Neural cell (in vitro differentiated cells): ENCODE data around the gene RTN4RL1. TPM values are rescaled to one million over a fixed set of nuclear protein-coding genes. Genes with fewer than 3 reads are reported as not detected.

Source experiments
- H2AFZ ChIP-seq: fragments of 200-600, 300-800 bp; sonication (generic), shearing (Covaris generic); 2 replicates; pipeline ENCODE4 v1.6.0; 2014; ENCODE audit warnings: low read depth, mild to moderate bottlenecking, antibody characterized with exemption, low read length, moderate library complexity
- H3F3A ChIP-seq: fragments of 200-600 bp; shearing (Covaris generic); 2 replicates; pipeline ENCODE4 v1.6.1; 2016; ENCODE audit warnings: mild to moderate bottlenecking, moderate library complexity, mixed read lengths, antibody characterized with exemption, low read length; ENCODE audit not compliant: insufficient read depth, poor library complexity, severe bottlenecking
- H3K27ac ChIP-seq: fragments of 200-600, 300-800 bp; sonication (generic), shearing (Covaris generic); 2 replicates; pipeline ENCODE4 v1.5.1; 2014; ENCODE audit warnings: mild to moderate bottlenecking, low read length, moderate library complexity
- H3K27me3 ChIP-seq: fragments of 300-800, 200-600 bp; sonication (generic), shearing (Covaris generic); 2 replicates; pipeline ENCODE4 v1.6.0; 2014; ENCODE audit warnings: mild to moderate bottlenecking, low read depth, low read length, moderate library complexity; ENCODE audit not compliant: insufficient read depth
- H3K36me3 ChIP-seq: fragments of 300-800, 200-600 bp; sonication (generic), shearing (Covaris generic); 2 replicates; pipeline ENCODE4 v1.5.1; 2014; ENCODE audit warnings: mild to moderate bottlenecking, antibody characterized with exemption, low read length, moderate library complexity; ENCODE audit not compliant: insufficient read depth
- H3K4me2 ChIP-seq: fragments of 300-800, 200-600 bp; sonication (generic), shearing (Covaris generic); 2 replicates; pipeline ENCODE4 v1.6.0; 2014; ENCODE audit warnings: mild to moderate bottlenecking, low read length
- H3K4me3 ChIP-seq: fragments of 300-800, 200-600 bp; sonication (generic), shearing (Covaris generic); 2 replicates; pipeline ENCODE4 v1.5.1; 2014; ENCODE audit warnings: mild to moderate bottlenecking, low read length, moderate library complexity
- H3K79me2 ChIP-seq: fragments of 200-600 bp; shearing (Covaris generic); replicated peaks from 2 replicates; pipeline ENCODE4 v1.6.0; 2014; ENCODE audit warnings: mild to moderate bottlenecking, low read length, moderate library complexity; ENCODE audit not compliant: insufficient read depth
- H3K9ac ChIP-seq: fragments of 300-800, 200-600 bp; sonication (generic), shearing (Covaris generic); 2 replicates; pipeline ENCODE4 v1.6.1; 2016; ENCODE audit warnings: mild to moderate bottlenecking, low read length, mixed read lengths
- H3K9me2 ChIP-seq: fragments of 200-600 bp; shearing (Covaris generic); 2 replicates; pipeline ENCODE4 v1.6.1; 2016; ENCODE audit warnings: mild to moderate bottlenecking, low read length, mixed read lengths; ENCODE audit not compliant: insufficient read depth
- H3K9me3 ChIP-seq: fragments of 200-600, 300-800 bp; sonication (generic), shearing (Covaris generic); 2 replicates; pipeline ENCODE4 v1.6.1; 2016; ENCODE audit warnings: mild to moderate bottlenecking, mixed run types, low read length, moderate library complexity, mixed read lengths
- H4K20me1 ChIP-seq: fragments of 200-600 bp; shearing (Covaris generic); 2 replicates; pipeline ENCODE4 v1.6.1; 2016; ENCODE audit warnings: mild to moderate bottlenecking, mixed run types; ENCODE audit not compliant: insufficient read depth
- EP300 ChIP-seq: fragments of 450-650 bp; conservative IDR thresholded peaks from 2 replicates; pipeline ENCODE4 v1.6.1; 2014; ENCODE audit warnings: antibody characterized with exemption, mild to moderate bottlenecking, moderate library complexity; ENCODE audit not compliant: poor library complexity, severe bottlenecking
- EZH2 ChIP-seq: fragments of 200-600, 300-800 bp; shearing (Covaris generic), sonication (generic); IDR thresholded peaks from 2 replicates; pipeline ENCODE4 v1.6.1; 2014; ENCODE audit warnings: antibody characterized with exemption, low read length, borderline replicate concordance, mild to moderate bottlenecking; ENCODE audit not compliant: insufficient read depth, poor library complexity, severe bottlenecking
- MXI1 ChIP-seq: fragments of 450-650 bp; conservative IDR thresholded peaks from 2 replicates; pipeline ENCODE4 v1.6.1; 2014; ENCODE audit warnings: antibody characterized with exemption, mild to moderate bottlenecking; ENCODE audit not compliant: poor library complexity, severe bottlenecking
- POLR2AphosphoS5 ChIP-seq: IDR thresholded peaks from 2 replicates; pipeline ENCODE4 v1.6.1; 2012
- RAD21 ChIP-seq: fragments of 450-650 bp; conservative IDR thresholded peaks from 2 replicates; pipeline ENCODE4 v1.6.1; 2014; ENCODE audit warnings: antibody characterized with exemption, mild to moderate bottlenecking, moderate library complexity
- SMC3 ChIP-seq: fragments of 450-650 bp; conservative IDR thresholded peaks from 2 replicates; pipeline ENCODE4 v1.6.1; 2014; ENCODE audit warnings: antibody characterized with exemption, mild to moderate bottlenecking, moderate library complexity; ENCODE audit not compliant: poor library complexity
- TAF1 ChIP-seq: IDR thresholded peaks from 2 replicates; pipeline ENCODE4 v1.6.1; 2012; ENCODE audit warnings: low read depth
- polyA plus RNA-seq: library from polyadenylated mRNA; depleted of rRNA; stranded (reverse); fragments of >200 nt; gene quantifications from 2 replicates; pipeline ENCODE4 v1.2.3, GENCODE V29; 2014
- TF ChIP-seq, protein P1 (sequence below): IDR thresholded peaks from 2 replicates; pipeline ENCODE4 v1.6.1; 2012; ENCODE audit warnings: borderline replicate concordance
- TF ChIP-seq, protein P2 (sequence below): fragments of 450-650 bp; IDR thresholded peaks from 2 replicates; pipeline ENCODE4 v1.5.1; 2014; ENCODE audit warnings: antibody characterized with exemption, mild to moderate bottlenecking, moderate library complexity; ENCODE audit not compliant: poor library complexity, severe bottlenecking

The RTN4RL1 gene
- polyA plus RNA-seq, 1 donor from 2014 or later, result 8.1 TPM

DNA sequence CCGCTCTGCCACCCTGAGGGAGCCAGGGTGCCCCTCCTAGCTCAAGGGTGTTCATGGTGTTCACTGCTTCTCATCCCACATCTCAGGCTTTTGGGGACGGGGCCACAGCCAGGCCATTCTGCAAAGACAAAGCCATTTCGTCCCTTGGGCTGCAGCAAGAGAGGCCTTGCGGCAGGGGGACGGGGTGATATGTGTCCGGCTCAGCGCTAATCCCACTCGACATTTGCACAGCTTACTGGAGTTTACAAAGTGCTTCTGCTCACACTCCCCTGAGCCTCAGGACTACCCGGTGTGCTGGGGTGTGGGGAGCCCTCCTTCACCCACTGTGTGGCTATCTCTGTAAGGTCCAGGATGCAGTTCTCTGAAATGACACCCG, 84.3 kb downstream of the RTN4RL1 start:
- Histone ChIP-seq H3K27me3 (no peaks in the 10 kb centered on the region), H3K36me3 (no peaks in the 10 kb centered on the region), H2AFZ (no peak overlapping the region), H3K9ac (no peak overlapping the region), H3K4me2 (no peak overlapping the region), H3K9me2 (no peaks in the 10 kb centered on the region), H3K4me3 (no peak overlapping the region), H3K9me3 (no peaks in the 10 kb centered on the region), H4K20me1 (no peaks in the 10 kb centered on the region), H3F3A (no peaks in the 10 kb centered on the region), H3K27ac (no peak overlapping the region), H3K79me2 (no peaks in the 10 kb centered on the region)
- TF ChIP-seq POLR2AphosphoS5, result no peak
- TF ChIP-seq, protein P1, sequence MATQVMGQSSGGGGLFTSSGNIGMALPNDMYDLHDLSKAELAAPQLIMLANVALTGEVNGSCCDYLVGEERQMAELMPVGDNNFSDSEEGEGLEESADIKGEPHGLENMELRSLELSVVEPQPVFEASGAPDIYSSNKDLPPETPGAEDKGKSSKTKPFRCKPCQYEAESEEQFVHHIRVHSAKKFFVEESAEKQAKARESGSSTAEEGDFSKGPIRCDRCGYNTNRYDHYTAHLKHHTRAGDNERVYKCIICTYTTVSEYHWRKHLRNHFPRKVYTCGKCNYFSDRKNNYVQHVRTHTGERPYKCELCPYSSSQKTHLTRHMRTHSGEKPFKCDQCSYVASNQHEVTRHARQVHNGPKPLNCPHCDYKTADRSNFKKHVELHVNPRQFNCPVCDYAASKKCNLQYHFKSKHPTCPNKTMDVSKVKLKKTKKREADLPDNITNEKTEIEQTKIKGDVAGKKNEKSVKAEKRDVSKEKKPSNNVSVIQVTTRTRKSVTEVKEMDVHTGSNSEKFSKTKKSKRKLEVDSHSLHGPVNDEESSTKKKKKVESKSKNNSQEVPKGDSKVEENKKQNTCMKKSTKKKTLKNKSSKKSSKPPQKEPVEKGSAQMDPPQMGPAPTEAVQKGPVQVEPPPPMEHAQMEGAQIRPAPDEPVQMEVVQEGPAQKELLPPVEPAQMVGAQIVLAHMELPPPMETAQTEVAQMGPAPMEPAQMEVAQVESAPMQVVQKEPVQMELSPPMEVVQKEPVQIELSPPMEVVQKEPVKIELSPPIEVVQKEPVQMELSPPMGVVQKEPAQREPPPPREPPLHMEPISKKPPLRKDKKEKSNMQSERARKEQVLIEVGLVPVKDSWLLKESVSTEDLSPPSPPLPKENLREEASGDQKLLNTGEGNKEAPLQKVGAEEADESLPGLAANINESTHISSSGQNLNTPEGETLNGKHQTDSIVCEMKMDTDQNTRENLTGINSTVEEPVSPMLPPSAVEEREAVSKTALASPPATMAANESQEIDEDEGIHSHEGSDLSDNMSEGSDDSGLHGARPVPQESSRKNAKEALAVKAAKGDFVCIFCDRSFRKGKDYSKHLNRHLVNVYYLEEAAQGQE, result no peak
- TF ChIP-seq TAF1, result no peak
- TF ChIP-seq, protein P2, sequence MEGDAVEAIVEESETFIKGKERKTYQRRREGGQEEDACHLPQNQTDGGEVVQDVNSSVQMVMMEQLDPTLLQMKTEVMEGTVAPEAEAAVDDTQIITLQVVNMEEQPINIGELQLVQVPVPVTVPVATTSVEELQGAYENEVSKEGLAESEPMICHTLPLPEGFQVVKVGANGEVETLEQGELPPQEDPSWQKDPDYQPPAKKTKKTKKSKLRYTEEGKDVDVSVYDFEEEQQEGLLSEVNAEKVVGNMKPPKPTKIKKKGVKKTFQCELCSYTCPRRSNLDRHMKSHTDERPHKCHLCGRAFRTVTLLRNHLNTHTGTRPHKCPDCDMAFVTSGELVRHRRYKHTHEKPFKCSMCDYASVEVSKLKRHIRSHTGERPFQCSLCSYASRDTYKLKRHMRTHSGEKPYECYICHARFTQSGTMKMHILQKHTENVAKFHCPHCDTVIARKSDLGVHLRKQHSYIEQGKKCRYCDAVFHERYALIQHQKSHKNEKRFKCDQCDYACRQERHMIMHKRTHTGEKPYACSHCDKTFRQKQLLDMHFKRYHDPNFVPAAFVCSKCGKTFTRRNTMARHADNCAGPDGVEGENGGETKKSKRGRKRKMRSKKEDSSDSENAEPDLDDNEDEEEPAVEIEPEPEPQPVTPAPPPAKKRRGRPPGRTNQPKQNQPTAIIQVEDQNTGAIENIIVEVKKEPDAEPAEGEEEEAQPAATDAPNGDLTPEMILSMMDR, result no peak
- TF ChIP-seq RAD21, result no peak
- no peak for TF ChIP-seq EZH2
- no peak for TF ChIP-seq MXI1
- TF ChIP-seq EP300, result no peak
- no peak for TF ChIP-seq SMC3

DNA sequence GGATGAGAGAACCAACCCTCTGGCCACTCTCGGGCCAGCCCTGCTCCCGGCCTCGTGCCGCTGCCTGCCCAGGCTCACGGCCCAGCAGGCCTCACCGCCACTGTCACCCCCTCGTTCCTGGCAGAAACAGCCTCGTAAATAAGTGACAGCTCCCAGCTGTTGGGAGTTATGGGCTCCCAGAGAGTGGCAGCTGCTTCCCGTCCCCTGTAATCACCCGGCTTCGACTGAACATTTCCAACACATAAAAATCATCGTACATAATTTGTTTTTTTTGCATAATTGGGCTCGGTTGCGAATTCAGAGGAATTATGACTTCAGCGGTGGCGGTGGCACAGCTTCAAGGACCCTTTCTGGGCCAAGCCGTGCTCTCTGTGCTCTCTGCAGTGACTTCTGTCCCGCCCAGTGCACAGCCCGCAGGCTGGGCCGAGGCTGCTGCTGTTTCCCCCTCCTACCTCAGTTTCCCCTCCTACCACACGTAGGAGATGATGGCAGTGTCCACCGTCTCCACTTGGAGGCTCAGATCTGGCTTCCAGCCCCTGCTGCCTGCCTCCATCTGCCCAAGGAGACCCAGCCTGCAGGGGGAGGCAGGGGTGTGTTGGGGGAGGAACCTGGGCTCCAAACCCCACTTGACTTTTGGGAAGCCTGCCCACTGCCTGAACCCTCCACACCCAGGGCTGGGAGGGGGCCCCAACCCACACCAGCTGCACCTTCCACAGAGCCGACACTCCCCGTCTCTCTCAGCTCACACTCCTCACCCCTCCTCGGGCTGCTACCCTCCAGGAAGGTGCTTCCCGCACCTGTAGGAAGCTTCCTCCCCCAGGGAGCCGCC, 84.9 kb downstream of the RTN4RL1 start:
- no peak overlapping the region for H2AFZ ChIP-seq
- no peaks in the 10 kb centered on the region for H3K9me2 ChIP-seq
- H3K79me2 ChIP-seq, result no peaks in the 10 kb centered on the region
- H3K9me3 ChIP-seq, result no peaks in the 10 kb centered on the region
- TF ChIP-seq, protein P1, result no peak
- TF ChIP-seq SMC3 (no peak), MXI1 (no peak), POLR2AphosphoS5 (peak; percentile 25), RAD21 (no peak), EZH2 (no peak), TAF1 (no peak), EP300 (peak; percentile 32)
- TF ChIP-seq, protein P2, result no peak
- H3K4me2 ChIP-seq, result no peak overlapping the region
- H3K4me3 ChIP-seq, result peak overlapping the region; percentile 30
- no peaks in the 10 kb centered on the region for H3K27me3 ChIP-seq
- no peaks in the 10 kb centered on the region for H4K20me1 ChIP-seq
- no peaks in the 10 kb centered on the region for H3K36me3 ChIP-seq
- H3K27ac ChIP-seq, result peak overlapping the region; percentile 67
- peak overlapping the region; percentile 50 for H3K9ac ChIP-seq
- H3F3A ChIP-seq, result no peaks in the 10 kb centered on the region
